Activated CD4-positive, CD25-positive, alpha-beta regulatory T cell treated with anti-CD3 and anti-CD28 coated beads, Interleukin-2, amount 50 U/mL, for 72 hours (primary cell): Measurements from ENCODE around the gene VRK3.
A peak's percentile ranks its signal among the peaks of the same experiment; 100 is the strongest.
"Not testable (repeated sequence)": the region's sequence is repeated elsewhere in the genome, so short reads cannot be mapped to it uniquely, and the experiment has no call there.

Experiments
- DNase-seq: peaks from one replicate; pipeline ENCODE4 v3.0.0; 2021

VRK3 gene

GRCh38 chr19:49986354-49986753 lies 38.8 kb downstream of the VRK3 start:
- DNase-seq: no peak

- no peak for DNase-seq
Measured at GRCh38 chr19:49985871-49986270, 39.3 kb downstream of the VRK3 start.

DNA sequence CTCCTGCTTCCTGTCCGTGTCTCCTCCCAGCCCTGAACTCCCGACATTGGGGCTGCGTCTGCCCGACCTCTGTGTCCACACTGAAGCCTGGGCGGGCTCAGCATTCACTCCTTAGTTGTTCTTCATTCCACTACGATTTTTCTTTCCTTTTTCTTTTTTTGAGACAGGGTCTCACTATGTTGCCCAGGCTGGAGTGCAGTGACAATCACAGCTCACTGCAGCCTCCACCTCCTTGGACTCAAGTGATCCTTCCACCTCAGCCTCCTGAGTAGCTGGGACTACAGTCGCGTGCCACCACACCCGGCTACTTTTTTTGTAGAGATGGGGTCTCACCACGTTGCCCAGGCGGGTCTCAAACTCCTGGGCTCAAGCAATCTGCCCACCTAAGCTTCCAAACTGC lies 40.7 kb downstream of the VRK3 start:
- no peak for DNase-seq

GRCh38 chr19:49983645-49984229 lies 41.4 kb downstream of the VRK3 start:
- DNase-seq: peak; percentile 85

DNA sequence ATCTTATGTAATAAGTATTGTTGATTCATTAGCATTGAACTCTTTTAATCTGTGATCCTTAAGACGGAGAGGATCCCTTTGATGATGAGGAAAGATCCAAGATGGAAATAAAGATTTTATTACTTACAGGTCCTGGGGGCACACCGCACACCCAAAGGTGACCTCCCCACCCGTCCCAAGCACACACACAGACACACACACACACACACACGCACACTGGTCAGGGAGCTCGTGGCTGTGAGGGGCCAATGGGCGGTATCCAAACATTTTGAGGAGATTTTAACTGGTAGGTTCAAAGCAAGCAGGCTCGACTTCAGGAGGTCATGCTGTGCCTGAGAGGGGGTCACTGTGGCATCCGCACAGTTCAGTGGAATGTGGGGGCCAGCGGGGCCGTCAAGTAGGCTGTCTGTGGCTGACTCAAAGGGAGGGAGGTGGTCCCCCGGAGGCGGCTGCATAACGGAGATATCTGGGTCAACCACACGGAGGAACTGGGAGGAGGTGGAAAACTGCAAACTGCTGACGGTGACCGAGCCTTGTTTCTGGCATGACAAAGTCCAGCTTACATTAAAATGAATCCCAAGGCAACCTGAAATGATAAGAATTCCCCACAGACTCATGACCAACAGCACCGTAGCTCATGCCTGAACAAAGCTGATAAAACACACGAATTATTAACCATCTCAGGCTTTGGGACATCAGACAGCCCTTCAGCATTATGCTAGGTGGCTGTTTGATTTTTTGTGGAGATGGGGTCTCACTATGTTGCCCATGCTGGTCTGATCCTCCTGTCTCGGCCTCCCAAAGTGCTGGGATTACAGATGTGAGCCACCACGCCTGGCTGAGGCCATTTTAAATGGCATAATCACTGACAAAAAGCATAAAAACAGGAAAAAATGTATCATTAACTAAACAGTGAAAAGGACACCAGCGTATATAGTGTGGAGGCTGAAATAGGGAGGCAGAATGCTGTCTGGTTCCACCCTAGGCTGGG lies 43.3 kb downstream of the VRK3 start:
- no peak for DNase-seq

- DNase-seq: no peak
Measured at GRCh38 chr19:49978324-49978723, 46.8 kb downstream of the VRK3 start.

DNA sequence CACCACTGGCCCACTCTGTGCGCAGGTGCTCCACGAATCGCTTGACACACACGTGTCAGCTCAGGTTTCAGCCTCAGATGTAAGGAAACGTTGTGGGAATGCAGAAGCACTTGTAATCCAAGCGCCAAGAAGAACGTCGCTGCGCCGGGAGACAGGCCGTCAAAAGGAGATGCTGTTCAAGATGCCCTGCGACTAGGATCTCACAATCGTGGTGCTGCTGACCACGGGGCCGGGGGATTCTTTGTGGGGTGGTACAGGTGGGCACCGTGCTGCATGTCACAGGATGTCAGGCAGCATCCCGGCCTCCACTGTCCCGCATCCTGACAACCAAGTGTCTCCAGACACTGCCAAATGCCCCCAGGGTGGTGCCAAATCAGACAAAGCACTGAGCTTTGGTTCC lies 47.3 kb downstream of the VRK3 start:
- no peak for DNase-seq

DNA sequence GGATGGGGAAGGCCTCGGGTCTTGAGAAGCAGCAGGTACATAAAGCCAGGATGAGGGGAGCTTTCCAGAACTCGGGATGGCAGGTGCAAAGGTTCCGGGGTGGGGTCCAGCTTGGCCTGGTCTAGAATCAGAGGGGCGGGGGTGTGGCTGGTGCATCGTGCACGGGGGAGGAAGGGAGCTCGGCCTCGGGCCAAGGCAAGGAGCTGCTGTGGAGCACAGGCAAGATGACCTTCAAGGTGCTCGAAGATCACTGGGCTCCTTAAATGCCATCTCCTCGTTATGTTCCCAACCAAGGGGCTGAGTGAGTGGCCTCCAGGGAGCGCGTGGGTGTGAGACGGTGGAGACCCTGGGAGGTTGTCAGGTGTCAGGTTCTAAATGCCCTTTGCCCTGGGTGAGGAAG lies 48.1 kb downstream of the VRK3 start:
- DNase-seq: no peak

- DNase-seq: no peak
Measured at GRCh38 chr19:49976496-49976895, 48.7 kb downstream of the VRK3 start.

DNA sequence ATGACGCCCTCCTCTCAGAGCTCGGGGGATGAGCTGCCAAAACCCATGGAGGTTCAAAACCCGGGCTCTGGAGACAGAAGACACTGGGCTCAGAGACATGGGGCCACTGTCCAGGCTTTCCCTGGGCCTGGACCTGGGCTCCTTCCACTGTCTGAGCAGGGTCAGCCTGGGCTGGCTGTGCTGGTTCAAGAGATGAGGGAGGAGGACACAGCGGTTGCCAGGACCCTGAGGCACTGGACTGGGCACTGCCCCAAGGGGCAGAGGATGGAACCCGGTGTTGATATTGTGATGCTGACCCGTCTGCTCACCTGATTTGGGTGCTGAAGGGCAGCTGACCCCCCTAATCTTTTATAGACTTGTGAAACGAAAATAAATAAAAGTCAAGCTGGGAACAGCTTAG lies 50.1 kb downstream of the VRK3 start:
- DNase-seq: no peak

GRCh38 chr19:49973987-49974386 lies 51.2 kb downstream of the VRK3 start:
- no peak for DNase-seq

GRCh38 chr19:49972841-49973240 lies 52.3 kb downstream of the VRK3 start:
- DNase-seq: no peak

- no peak for DNase-seq
Measured at GRCh38 chr19:49971991-49972411, 53.2 kb downstream of the VRK3 start.

DNA sequence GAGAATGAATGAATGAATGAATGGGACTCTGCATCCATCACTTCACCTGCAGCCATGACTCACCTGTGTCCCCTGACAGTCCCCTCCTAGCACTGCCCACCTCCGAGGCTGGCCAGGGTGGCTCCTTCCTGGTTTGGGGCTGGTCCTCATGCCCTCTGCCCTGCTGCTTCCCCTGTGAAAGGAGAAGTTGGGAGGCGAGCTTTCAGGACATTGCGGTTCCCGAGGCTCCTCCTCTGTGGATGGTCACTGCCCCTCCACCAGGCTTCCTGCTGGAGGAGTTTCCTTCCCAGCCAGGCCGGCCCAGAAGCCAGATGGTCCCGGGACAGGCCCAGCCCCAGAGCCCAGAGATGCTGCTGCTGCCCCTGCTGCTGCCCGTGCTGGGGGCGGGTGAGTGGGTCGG lies 55.8 kb downstream of the VRK3 start:
- not testable (repeated sequence) for DNase-seq

DNA sequence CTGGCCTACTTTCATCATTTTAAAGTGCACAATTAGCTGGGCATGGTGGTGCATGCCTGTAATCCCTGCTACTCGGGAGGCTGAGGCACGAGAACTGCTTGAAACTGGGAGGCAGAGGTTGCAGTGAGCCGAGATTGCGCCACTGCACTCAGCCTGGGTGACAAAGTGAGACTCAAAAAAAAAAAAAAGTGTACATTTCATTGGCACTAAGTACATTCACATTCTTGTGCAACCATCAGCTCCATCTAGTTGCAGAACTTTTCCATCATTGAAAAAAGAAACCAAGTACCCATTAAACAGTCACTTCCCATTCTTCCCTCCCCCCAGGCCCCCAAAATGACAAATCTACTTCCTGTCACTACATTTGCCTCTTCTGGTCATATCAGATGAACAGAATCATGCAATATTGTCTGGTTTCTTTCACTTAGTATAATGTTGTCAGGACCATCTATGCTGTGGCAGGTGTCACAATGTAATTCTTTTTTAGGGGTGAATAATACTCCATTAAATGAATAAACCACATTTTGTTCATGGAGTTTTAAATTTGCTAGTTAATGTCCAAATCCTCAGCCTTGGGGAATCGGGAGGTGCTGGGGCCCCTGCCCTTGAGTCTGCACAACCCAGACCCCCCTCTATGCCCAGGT lies 56.8 kb downstream of the VRK3 start:
- no peak for DNase-seq

DNA sequence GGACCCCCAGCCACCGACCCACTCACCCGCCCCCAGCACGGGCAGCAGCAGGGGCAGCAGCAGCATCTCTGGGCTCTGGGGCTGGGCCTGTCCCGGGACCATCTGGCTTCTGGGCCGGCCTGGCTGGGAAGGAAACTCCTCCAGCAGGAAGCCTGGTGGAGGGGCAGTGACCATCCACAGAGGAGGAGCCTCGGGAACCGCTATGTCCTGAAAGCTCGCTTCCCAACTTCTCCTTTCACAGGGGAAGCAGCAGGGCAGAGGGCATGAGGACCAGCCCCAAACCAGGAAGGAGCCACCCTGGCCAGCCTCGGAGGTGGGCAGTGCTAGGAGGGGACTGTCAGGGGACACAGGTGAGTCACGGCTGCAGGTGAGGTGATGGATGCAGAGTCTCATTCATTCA lies 64.2 kb downstream of the VRK3 start, which contains the start of gene SIGLEC11:
Gene SIGLEC11, minus strand, starts transcription at position 193 of the 400 bp plus-strand sequence. Its CDS starts 91 bp downstream, at position 102.
- DNase-seq: not testable (repeated sequence)

DNA sequence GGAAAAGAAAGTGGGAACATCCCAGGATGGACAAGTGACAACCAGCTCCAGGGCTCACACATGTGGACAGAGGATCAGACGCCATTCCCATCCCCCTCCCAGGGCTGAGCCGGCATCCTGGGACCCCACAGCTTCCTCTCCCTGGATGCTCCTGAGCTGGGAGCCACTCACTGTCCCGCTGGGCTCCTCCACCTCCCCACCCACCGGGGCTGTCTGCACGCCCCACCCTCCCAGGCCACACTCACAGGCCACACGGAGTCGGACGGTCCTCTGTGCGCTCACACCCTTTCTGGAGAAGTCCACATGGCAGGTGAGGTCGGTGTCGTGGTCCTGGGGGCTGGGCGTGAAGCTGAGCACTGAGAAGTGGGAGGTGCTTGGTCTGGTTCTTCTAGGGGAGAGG lies 65.3 kb downstream of the VRK3 start:
- not testable (repeated sequence) for DNase-seq

DNA sequence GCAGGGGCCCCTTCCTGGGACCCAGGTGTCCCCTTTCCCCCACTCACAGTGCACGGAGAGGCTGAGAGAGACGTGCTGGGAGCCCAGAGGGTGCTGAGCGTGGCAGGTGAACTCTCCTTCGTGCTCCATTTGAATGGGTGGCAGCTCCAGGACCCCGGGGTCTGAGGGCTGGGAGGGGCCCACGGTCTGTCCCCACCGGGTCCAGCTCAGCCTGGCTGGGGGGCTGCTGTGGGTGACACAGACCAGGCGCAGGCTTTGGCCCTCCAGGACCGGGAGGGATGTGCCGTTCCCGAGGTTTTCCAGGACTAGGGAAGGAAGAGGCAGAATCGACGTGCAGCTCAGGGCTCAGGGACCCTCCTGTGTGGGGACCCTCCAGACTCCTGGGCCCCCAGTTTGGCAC lies 66.6 kb downstream of the VRK3 start:
- DNase-seq: not testable (repeated sequence)

- not testable (repeated sequence) for DNase-seq
Measured at GRCh38 chr19:49958144-49958543, 67.0 kb downstream of the VRK3 start.

- DNase-seq: no peak
Measured at GRCh38 chr19:49957262-49957915, 67.8 kb downstream of the VRK3 start.

DNA sequence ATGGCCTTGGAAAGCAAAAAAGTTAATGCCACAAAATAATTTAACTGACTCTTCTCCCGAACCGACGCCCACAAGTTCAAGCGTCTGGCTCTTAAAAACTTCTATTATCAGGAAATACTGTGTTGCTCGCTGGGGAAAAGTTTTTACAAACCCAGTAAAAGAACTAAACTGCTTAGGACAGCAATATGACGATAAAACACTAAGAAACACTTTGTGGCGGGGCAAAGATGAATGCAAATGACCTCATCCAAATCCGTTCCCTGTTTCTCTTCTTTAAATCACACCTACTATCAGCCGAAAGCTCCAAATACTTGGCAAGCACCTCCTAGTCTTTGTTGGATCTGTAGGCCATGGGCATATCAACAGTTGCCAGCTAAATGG lies 69.1 kb downstream of the VRK3 start:
- no peak for DNase-seq

- DNase-seq: no peak
Measured at GRCh38 chr19:49954933-49955332, 70.2 kb downstream of the VRK3 start.
